NCI-H524 (cell line): ENCODE data around the gene URB1.
"Not testable (repeated sequence)": the region's sequence is repeated elsewhere in the genome, so short reads cannot be mapped to it uniquely, and the experiment has no call there.

ENCODE experiments used
- DNase-seq, 2 experiments: peaks; one replicate each; lab custom pipeline; 2025; lab: John Stamatoyannopoulos, UW

URB1 gene

GRCh38 chr21:32298148-32298559 is 94.7 kb downstream of the URB1 start:
- DNase-seq: no peak

DNA sequence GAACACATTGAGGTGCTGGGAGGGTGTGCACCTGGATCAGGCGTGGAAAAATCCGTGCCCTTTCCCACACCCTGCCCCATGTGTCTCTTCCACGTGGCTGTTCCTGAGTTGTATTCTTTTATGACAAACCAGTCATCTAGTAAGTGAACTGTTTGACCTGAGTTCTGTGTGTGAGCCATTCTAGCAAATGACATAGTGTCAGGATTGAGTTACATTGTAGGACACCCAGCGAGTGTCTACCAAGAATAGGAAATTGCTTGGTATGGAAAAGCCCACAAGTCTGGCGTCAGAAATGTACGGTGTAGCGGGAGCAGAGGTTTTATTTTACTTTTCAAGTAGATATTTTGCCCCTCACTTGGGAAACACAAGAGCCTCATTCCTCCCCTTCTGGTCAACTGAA is 95.4 kb downstream of the URB1 start:
- no peak for DNase-seq

DNA sequence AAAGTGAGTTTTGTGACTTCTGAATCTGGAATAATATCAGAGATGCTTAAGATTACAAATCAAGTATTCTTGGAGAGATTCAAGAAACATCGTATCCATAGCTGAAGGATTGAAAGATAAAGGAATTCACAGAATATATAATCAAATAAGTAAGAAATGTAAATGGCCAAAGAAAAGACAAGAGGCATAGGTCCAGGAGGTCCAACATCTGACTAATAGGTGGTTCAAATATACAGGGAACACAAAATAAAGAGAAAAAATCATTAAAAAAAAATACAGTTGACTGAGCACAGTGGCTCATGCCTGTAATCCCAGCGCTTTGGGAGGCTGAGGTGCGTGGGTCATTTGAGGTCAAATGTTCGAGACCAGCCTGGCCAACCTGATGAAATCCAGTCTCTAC is 107.3 kb downstream of the URB1 start:
- no peak for DNase-seq

DNA sequence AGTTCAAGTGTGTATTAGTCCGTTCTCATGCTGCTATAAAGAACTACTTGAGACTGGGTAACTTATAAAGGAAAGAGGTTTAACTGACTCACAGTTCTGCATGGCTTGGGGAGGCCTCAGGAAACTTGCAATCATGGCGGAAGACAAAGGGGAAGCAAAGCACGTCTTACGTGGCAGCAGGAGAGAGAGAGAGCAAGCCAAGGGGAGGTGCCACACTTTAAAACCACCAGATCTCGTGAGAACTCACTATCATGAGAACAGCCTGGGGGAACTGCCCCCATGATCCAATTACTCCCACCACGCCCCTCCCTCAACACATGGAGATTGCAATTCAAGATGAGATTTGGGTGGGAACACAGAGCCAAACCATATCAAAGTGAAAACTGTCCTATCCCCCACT is 109.8 kb downstream of the URB1 start:
- no peak for DNase-seq

DNA sequence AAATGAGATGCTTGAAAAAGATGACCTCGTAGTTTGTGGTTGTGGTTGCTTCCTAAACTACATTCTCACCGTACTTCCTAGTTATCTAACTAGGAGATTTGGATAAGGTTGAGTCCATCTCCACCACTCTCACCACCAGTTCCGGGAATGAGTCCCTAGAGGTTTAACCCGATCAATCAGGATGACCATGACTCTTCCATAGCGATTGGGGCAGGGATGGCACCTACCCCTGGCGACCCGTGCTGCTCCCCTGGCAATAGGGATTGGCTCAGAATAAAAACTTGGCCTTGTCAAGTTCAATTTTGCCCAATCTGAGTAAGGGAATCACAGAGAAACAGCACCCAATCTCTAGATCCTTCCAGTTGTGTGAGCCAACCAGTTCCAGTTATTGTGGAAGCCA is 111.3 kb downstream of the URB1 start:
- no peak for DNase-seq

- no peak for DNase-seq
Observed at GRCh38 chr21:32279377-32279680, 113.5 kb downstream of the URB1 start.

DNA sequence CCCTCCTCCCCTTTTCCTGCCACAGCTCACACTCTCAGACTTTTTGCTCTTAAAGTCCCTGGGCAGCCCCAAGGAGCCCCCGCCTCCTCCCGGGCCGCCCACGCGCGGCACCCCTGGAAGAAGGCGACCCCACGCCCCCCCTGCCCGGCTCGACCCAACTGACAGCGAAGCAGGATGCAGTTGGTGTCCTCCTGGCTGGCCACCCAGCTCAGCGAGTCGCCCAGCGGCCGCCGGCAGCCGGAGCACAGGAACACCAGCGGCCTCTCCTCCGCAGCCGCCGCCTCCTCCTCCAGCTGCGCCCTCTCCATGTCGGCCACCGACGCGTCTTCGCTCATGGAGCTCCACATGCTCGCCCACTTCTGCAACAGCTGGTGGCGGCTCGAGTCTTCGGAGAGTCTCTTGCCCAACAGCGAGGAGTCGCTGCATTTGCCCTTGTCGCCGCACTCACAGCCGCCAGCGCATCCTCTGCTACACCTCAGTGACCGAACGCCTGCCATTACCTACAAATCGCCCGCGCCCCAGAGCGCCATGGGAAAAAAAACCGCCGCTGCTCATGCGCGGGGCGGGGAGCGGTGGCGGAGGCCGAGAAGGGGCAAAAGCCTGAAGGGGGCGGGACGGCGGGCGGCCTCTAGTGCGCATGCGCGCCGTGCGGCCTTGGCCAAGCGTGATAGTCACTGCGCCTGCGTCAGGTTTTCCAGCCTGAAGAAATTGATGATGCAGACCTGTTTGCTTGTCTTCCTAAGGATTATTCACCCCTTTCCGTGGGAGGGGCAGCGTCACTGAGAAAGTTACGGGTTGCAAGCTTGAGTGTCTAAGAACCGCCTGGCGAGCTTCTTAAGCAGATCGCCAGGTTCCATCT is 114.1 kb downstream of the URB1 start, which contains the start of gene MIS18A:
MIS18A (minus strand) TSS at position 532 of the 859 bp plus-strand sequence; CDS start at position 497, 35 bp downstream.
- peak; percentile 96 for DNase-seq

GRCh38 chr21:32278103-32278502 is 114.7 kb downstream of the URB1 start:
- peak in 1 of 2 experiments; percentile 30 for DNase-seq

- no peak for DNase-seq
Observed at GRCh38 chr21:32276671-32277070, 116.1 kb downstream of the URB1 start.

DNA sequence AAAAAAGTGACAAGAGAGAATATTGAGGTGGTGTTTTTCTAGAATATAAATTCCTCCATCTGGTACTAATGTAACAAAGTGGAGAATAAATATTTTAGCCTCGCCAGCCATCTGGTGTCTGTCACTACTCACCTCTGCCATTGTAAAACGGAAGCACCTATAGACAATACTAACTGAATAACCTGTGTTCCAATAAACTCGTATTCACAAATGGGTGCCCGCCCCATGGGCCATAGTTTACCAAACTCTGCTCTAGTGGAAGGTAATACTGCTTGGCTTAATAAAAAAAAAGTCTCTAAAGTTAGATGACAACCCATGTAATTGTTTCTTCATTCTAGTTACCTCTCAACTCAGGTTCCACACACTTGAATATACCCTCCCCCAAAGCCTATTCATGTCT is 122.1 kb downstream of the URB1 start:
- peak; percentile 49 to 89 for DNase-seq

GRCh38 chr21:32265321-32265720 is 127.5 kb downstream of the URB1 start:
- DNase-seq: not testable (repeated sequence)

DNA sequence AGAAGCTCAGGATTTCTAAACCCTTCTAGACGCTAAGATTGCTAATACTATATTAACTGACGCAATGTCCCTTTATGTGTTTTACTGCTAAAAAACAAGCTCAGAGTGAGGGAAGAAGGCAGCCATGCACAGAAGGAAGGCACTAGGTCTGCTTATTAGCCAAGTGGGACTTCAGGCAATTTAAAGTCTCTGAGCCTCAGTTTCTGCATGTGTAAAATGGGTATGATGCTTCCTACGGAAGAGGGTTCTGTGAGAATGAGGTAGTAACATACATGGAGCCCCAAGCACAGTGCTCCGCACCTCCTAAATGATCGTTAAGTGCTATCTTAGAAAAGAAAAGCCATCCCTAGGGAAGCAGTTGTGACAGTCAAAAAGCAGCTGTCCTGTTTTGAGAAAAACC is 130.9 kb downstream of the URB1 start:
- DNase-seq: no peak
